Mammary epithelial cell (primary cell): ENCODE results near the gene C2orf92.

Experiments used
- EZH2 ChIP-seq: IDR thresholded peaks from 2 replicates; pipeline ENCODE4 v1.6.1; 2012; ENCODE audit warnings: low read length, inconsistent platforms, borderline replicate concordance
- TF ChIP-seq, protein P1 (sequence below), 2 donors: IDR thresholded peaks in 1 of 2; conservative IDR thresholded peaks in 1 of 2; 2 replicates each; pipeline ENCODE4 v1.5.1; 2011 to 2012; ENCODE audit warnings: inconsistent platforms in 2 of 2, low read length in 2 of 2, mild to moderate bottlenecking in 2 of 2, control low read depth in 1 of 2, low read depth in 1 of 2; ENCODE audit not compliant: insufficient read depth in 1 of 2; ENCODE audit errors: extremely low read depth in 1 of 2

DNA sequence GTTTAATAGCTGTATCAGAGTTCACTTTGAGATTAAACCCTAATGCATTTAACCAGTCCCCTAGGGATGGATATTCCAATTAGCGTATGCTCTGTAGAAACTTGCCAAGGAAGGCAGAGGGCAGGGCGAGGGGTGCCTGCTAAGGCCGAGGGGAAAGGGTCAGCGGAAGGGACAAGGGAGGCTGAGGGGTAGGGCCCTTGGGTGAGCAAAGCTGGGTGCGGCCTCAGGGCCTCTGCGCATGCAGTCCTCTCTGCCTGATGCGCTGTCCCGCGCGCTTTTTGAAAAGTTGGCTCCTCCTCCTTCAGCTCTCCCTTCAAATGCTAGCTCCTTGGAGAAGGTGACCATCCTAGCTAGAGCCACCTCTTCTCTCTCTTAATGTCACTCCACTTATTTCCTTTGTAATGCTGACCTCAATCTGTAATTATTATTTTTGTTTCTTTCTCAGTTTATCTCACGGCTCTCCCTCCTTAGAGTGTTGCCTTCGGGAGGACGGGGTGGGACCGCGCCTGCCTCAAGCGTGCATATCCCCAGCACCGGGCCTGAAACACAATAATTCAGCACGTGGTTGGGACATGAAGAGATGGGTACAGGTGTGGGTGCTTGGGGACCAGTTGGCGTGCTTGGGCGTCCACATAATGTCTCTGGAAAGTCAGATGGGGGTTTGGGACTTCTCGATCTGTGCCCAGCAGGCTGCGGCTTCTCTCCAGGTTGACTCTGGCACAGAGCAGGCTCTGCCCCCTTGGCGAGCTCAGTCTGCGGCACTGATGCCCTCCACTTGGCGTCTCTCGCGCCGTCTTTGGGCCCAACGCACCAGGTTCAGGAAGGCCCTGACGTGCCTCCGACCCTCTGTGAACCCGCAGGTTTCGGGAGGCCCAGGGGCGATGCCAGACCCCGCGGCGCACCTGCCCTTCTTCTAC is 53.9 kb downstream of the C2orf92 start:
- TF ChIP-seq, protein P1, sequence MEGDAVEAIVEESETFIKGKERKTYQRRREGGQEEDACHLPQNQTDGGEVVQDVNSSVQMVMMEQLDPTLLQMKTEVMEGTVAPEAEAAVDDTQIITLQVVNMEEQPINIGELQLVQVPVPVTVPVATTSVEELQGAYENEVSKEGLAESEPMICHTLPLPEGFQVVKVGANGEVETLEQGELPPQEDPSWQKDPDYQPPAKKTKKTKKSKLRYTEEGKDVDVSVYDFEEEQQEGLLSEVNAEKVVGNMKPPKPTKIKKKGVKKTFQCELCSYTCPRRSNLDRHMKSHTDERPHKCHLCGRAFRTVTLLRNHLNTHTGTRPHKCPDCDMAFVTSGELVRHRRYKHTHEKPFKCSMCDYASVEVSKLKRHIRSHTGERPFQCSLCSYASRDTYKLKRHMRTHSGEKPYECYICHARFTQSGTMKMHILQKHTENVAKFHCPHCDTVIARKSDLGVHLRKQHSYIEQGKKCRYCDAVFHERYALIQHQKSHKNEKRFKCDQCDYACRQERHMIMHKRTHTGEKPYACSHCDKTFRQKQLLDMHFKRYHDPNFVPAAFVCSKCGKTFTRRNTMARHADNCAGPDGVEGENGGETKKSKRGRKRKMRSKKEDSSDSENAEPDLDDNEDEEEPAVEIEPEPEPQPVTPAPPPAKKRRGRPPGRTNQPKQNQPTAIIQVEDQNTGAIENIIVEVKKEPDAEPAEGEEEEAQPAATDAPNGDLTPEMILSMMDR (conservative IDR thresholded peaks at IDR 0.05 in 1 of 2, IDR thresholded peaks at IDR 0.05 in 1 of 2; ENCODE audit: extremely low read depth in 1 of 2, insufficient read depth in 1 of 2, low read depth in 1 of 2, low read length in 2 of 2) = no peak
- TF ChIP-seq EZH2 = no peak
